T-cell (primary cell): ENCODE measurements around the gene HYDIN. TPM values are rescaled to one million over a fixed set of nuclear protein-coding genes. Genes with fewer than 3 reads are reported as not detected.

Experiments used
- ATAC-seq, 4 experiments: fragments of 200-7000 bp in 3 of 4; fragments of 150-1000 bp in 1 of 4; cut with Tn5 transposase; replicated peaks in 1 of 4; 1 replicate in 3 of 4; 2 replicates in 1 of 4; pipeline ENCODE4 v1.10.0; 2021; ENCODE audit warnings: moderate library complexity in 3 of 4, mild to moderate bottlenecking in 2 of 4, moderate number of reproducible peaks in 1 of 4
- CTCF ChIA-PET, 2 donors: fragments of 300-600 bp; sonication (Branson Sonifier 250); formaldehyde crosslinking; loops; one replicate each; lab custom pipeline; 2022; ENCODE audit warnings: antibody characterized with exemption in 2 of 2; lab: Charles Lee
- POLR2A ChIA-PET, 2 donors: fragments of 300-600 bp; sonication (Branson Sonifier 250); formaldehyde crosslinking; loops; one replicate each; lab custom pipeline; 2022; ENCODE audit warnings: antibody characterized with exemption in 2 of 2; lab: Charles Lee
- DNase-seq, 35 experiments: peaks; one replicate each; pipeline versions ENCODE4 v3.0.0 to v3.0.0-alpha.2; 2013 to 2023
- H3K27ac ChIP-seq: one replicate; pipeline ENCODE4 v1.5.1; 2013; ENCODE audit warnings: low read length
- H3K27me3 ChIP-seq, 2 experiments: replicated peaks in 1 of 2; 1 replicate in 1 of 2; 2 replicates in 1 of 2; pipeline versions ENCODE4 v1.6.1 to v1.7.0; 2013; ENCODE audit warnings: low read length in 1 of 2, mixed read lengths in 1 of 2; ENCODE audit not compliant: control insufficient read depth in 2 of 2, insufficient read depth in 2 of 2; ENCODE audit errors: extremely low read depth in 1 of 2
- H3K36me3 ChIP-seq, 2 donors: 1 replicate in 1 of 2; 2 replicates in 1 of 2; pipeline versions ENCODE4 v1.6.1 to v1.7.0; 2013; ENCODE audit warnings: low read length in 1 of 2; ENCODE audit not compliant: control insufficient read depth in 2 of 2, insufficient read depth in 1 of 2; ENCODE audit errors: extremely low read depth in 1 of 2
- H3K4me1 ChIP-seq, 2 experiments: 1 replicate in 1 of 2; 2 replicates in 1 of 2; pipeline versions ENCODE4 v1.6.1 to v1.7.0; 2013; ENCODE audit warnings: low read length in 2 of 2, mixed read lengths in 1 of 2; ENCODE audit not compliant: insufficient read depth in 2 of 2, control insufficient read depth in 1 of 2; ENCODE audit errors: extremely low read depth in 1 of 2
- H3K4me3 ChIP-seq, 2 donors: 1 replicate in 1 of 2; 2 replicates in 1 of 2; pipeline versions ENCODE4 v1.5.1 to v1.7.0; 2013; ENCODE audit warnings: mild to moderate bottlenecking in 2 of 2, low read length in 1 of 2, moderate library complexity in 1 of 2; ENCODE audit not compliant: control insufficient read depth in 1 of 2; ENCODE audit errors: extremely low read depth in 1 of 2
- H3K9me3 ChIP-seq: 2 replicates; pipeline ENCODE4 v1.7.0; 2013
- H3K27ac Mint-ChIP-seq, 2 donors: one replicate each; pipeline ENCODE4 v1.8.0; 2020 to 2021; ENCODE audit warnings: mild to moderate bottlenecking in 2 of 2, mixed read lengths in 2 of 2
- H3K27me3 Mint-ChIP-seq, 2 donors: one replicate each; pipeline ENCODE4 v1.8.0; 2021 to 2022; ENCODE audit warnings: mixed read lengths in 2 of 2
- H3K36me3 Mint-ChIP-seq: one replicate; pipeline ENCODE4 v1.8.0; 2021; ENCODE audit warnings: mixed read lengths
- H3K4me1 Mint-ChIP-seq, 3 donors: one replicate each; pipeline ENCODE4 v1.8.0; 2020 to 2022; ENCODE audit warnings: mixed read lengths in 3 of 3, mild to moderate bottlenecking in 1 of 3
- H3K4me3 Mint-ChIP-seq, 3 donors: one replicate each; pipeline ENCODE4 v1.8.0; 2020 to 2022; ENCODE audit warnings: mild to moderate bottlenecking in 3 of 3, mixed read lengths in 3 of 3, moderate library complexity in 3 of 3
- H3K9me3 Mint-ChIP-seq, 3 donors: one replicate each; pipeline ENCODE4 v1.8.0; 2020 to 2022; ENCODE audit warnings: mixed read lengths in 3 of 3
- WGBS: methylation state at CpG from one replicate; pipeline ENCODE4 v1.1.5; 2013; ENCODE audit warnings: missing lambda C conversion rate; ENCODE audit not compliant: insufficient coverage; 5-methylcytosine and 5-hydroxymethylcytosine counted together
- total RNA-seq, 35 experiments: library from RNA in 6 of 35; stranded (reverse) in 6 of 35; fragments of 120-200 nt in 1 of 35; gene quantifications; one replicate each; pipeline versions ENCODE4 v1.2.1 to v1.2.4 and lab custom pipeline; 2013 to 2026

The HYDIN gene
- total RNA-seq, 5 donors from 2014 or later (not counting 1 experiment from before 2014, with no cell fraction given): 0.41 to 1.2 (median 0.73) TPM; not detected in 2

DNA sequence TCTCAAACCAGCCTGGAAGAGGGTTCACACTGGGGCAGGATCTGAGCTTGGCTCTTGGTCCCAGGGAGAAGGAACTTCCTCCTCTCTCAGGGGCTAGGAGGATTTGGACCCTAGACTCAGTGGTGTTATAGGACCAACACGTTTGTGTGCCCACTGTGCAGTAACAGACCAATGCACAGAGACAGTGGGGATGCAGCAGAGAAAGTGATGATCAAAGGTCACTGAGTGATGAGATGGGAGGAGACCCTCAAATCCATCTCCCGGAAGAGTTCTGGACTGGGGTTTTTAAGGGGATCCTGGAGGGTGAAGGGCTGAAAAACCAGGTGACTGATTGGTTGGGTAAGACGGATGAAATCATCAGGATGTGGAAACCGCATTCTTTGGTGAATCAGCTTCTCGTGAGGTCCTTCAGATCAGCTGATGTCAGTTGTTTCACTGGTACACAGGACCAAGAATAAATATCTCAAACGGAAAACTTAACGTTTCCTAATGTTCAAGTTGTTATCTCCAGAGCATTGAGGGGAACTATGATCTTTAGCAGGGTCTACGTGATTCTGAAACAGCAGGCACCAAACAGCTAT lies 426.3 kb downstream of the HYDIN start:
- Histone ChIP-seq H3K27me3 (peaks cover 0 to 14% of the 10 kb centered on the region in 2 experiments), H3K27ac (no peak overlapping the region), H3K4me1 (peaks cover 10% of the 10 kb centered on the region in 2 experiments), H3K9me3 (no peaks in the 10 kb centered on the region), H3K4me3 (no peak overlapping the region), H3K36me3 (no peaks in the 10 kb centered on the region)
- Mint-ChIP-seq H3K9me3 (peaks cover 0 to 6% (median 0%) of the 10 kb centered on the region in 3 donors), H3K27ac (no peak overlapping the region), H3K4me1 (peaks cover 17 to 21% (median 20%) of the 10 kb centered on the region in 3 donors), H3K27me3 (peaks cover 8 to 19% of the 10 kb centered on the region in 2 donors), H3K36me3 (peaks cover 4% of the 10 kb centered on the region), H3K4me3 (no peak overlapping the region)
- 74% methylated on average over 4 of the region's 8 CpGs for WGBS
- ATAC-seq (no peak), DNase-seq (no peak)
- CTCF ChIA-PET: no interaction called here
- POLR2A ChIA-PET: no interaction called here

- H3K27ac ChIP-seq: no peak overlapping the region
- peaks cover 4% of the 10 kb centered on the region for H3K36me3 Mint-ChIP-seq
- H3K27me3 ChIP-seq: peaks cover 0 to 11% of the 10 kb centered on the region in 2 experiments
- ATAC-seq (no peak), DNase-seq (no peak)
- CTCF ChIA-PET: no interaction called here
- H3K36me3 ChIP-seq: peaks cover 0 to 7% of the 10 kb centered on the region in 2 donors
- peaks cover 0 to 6% (median 0%) of the 10 kb centered on the region in 3 donors for H3K9me3 Mint-ChIP-seq
- H3K4me3 Mint-ChIP-seq: no peak overlapping the region
- H3K4me1 ChIP-seq: peaks cover 10% of the 10 kb centered on the region in 2 experiments
- no peaks in the 10 kb centered on the region for H3K9me3 ChIP-seq
- peaks cover 22 to 28% (median 28%) of the 10 kb centered on the region in 3 donors for H3K4me1 Mint-ChIP-seq
- H3K4me3 ChIP-seq: no peak overlapping the region
- H3K27me3 Mint-ChIP-seq: peaks cover 4 to 14% of the 10 kb centered on the region in 2 donors
- no peak overlapping the region for H3K27ac Mint-ChIP-seq
- POLR2A ChIA-PET: no interaction called here
Observed at GRCh38 chr16:70803319-70803718, 427.2 kb downstream of the HYDIN start.

DNA sequence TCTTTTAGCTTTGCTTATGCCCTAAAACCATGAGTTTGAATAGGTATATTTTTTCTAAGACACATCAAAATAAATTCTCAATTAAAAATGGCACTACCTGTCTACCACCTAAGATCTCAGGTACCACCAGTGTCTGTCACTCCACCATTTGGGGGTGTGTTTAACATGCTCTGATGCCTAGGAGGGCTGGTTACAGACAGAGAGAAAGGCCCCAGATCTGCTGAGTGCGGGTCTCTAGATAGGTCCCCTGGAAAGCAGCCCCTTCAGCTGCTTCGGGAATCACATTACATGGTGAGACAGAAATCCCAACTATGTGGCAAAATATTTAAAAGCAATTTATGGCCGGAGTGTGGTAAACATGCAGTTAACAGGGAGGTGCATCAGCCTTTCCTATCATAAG lies 428.9 kb downstream of the HYDIN start:
- peaks cover 0 to 6% (median 0%) of the 10 kb centered on the region in 3 donors for H3K9me3 Mint-ChIP-seq
- H3K4me1 Mint-ChIP-seq: peaks cover 30 to 40% (median 34%) of the 10 kb centered on the region in 3 donors
- 100% methylated on average over 1 of the region's 3 CpGs for WGBS
- peaks cover 10% of the 10 kb centered on the region for H3K36me3 Mint-ChIP-seq
- peaks cover 0 to 5% of the 10 kb centered on the region in 2 donors for H3K27me3 Mint-ChIP-seq
- peak overlapping the region; percentile 26 for H3K27ac ChIP-seq
- peaks cover 0 to 3% of the 10 kb centered on the region in 2 experiments for H3K27me3 ChIP-seq
- peak overlapping the region; percentile 86 to 91 for H3K27ac Mint-ChIP-seq
- peaks cover 0 to 13% of the 10 kb centered on the region in 2 donors for H3K36me3 ChIP-seq
- H3K4me3 ChIP-seq: peak overlapping the region; percentile 80 to 90
- POLR2A ChIA-PET: no interaction called here
- CTCF ChIA-PET: interaction anchor here (0.5 to 1.7 kb wide), 2 partner anchors 316 to 510 kb away, joined by 3 to 6 read pairs; no protein-coding TSS in a partner anchor
- DNase-seq (peak in 1 of 35 experiments; percentile 8), ATAC-seq (no peak)
- peak overlapping the region; percentile 90 to 96 (median 92) for H3K4me3 Mint-ChIP-seq
- no peaks in the 10 kb centered on the region for H3K9me3 ChIP-seq
- H3K4me1 ChIP-seq: peaks cover 10% of the 10 kb centered on the region in 2 experiments

- ATAC-seq (peak; percentile 96 to 98 (median 97)), DNase-seq (peak; percentile 91 to 99 (median 97))
- Mint-ChIP-seq H3K9me3 (peaks cover 0 to 6% (median 0%) of the 10 kb centered on the region in 3 donors), H3K27me3 (no peaks in the 10 kb centered on the region), H3K4me1 (peaks cover 32 to 40% (median 34%) of the 10 kb centered on the region in 3 donors), H3K36me3 (peaks cover 10% of the 10 kb centered on the region), H3K4me3 (peak within 1 kb of the TSS; percentile 90 to 96 (median 92)), H3K27ac (peak within 1 kb of the TSS; percentile 86 to 91)
- WGBS: under 1% methylated on average over 45 of the region's 64 CpGs
- ChIA-PET CTCF (interaction anchor here (0.6 to 1.7 kb wide), 2 partner anchors 53 to 511 kb away, joined by 3 to 6 read pairs; no protein-coding TSS in a partner anchor), POLR2A (no interaction called here)
- peaks cover 0 to 13% of the 10 kb centered on the region in 2 donors for H3K36me3 ChIP-seq
- H3K27me3 ChIP-seq: no peaks in the 10 kb centered on the region
- peak within 1 kb of the TSS; percentile 80 to 90 for H3K4me3 ChIP-seq
- H3K27ac ChIP-seq: peak within 1 kb of the TSS; percentile 26
- no peaks in the 10 kb centered on the region for H3K9me3 ChIP-seq
- H3K4me1 ChIP-seq: peaks cover 10% of the 10 kb centered on the region in 2 experiments
Observed at GRCh38 chr16:70800781-70801480, 429.6 kb downstream of the HYDIN start, which contains the start of gene VAC14. TSS of gene VAC14 (minus strand) at chr16:70801158. CDS start at chr16:70800900, 258 bp downstream.

GRCh38 chr16:70800311-70800710 lies 430.2 kb downstream of the HYDIN start:
- no peaks in the 10 kb centered on the region for H3K27me3 Mint-ChIP-seq
- H3K27ac Mint-ChIP-seq: peak overlapping the region; percentile 63 to 79
- peaks cover 0 to 6% (median 0%) of the 10 kb centered on the region in 3 donors for H3K9me3 Mint-ChIP-seq
- Histone ChIP-seq H3K4me1 (peaks cover 10% of the 10 kb centered on the region in 2 experiments), H3K4me3 (peak overlapping the region; percentile 80 to 90), H3K27ac (peak overlapping the region; percentile 20), H3K36me3 (peaks cover 0 to 13% of the 10 kb centered on the region in 2 donors), H3K27me3 (no peaks in the 10 kb centered on the region), H3K9me3 (no peaks in the 10 kb centered on the region)
- POLR2A ChIA-PET: interaction anchor here in 1 of 2 donors (0.5 to 0.6 kb wide), 2 partner anchors 20 to 454 kb away, joined by 3 to 4 read pairs; partner anchors contain the start of gene DDX19A
- CTCF ChIA-PET: interaction anchor here in 1 of 2 donors (0.6 kb wide), 1 partner anchor 52 kb away, joined by 3 read pairs; no protein-coding TSS in a partner anchor
- ATAC-seq (no peak), DNase-seq (no peak)
- 15% methylated on average over 6 of the region's 7 CpGs for WGBS
- peak overlapping the region; percentile 90 to 96 (median 92) for H3K4me3 Mint-ChIP-seq
- H3K4me1 Mint-ChIP-seq: peaks cover 34 to 46% (median 36%) of the 10 kb centered on the region in 3 donors
- peaks cover 10% of the 10 kb centered on the region for H3K36me3 Mint-ChIP-seq

GRCh38 chr16:70796301-70796700 lies 434.2 kb downstream of the HYDIN start:
- CTCF ChIA-PET: interaction anchor here in 1 of 2 donors (0.6 kb wide), 1 partner anchor 949 kb away, joined by 3 read pairs; no protein-coding TSS in a partner anchor
- H3K4me1 Mint-ChIP-seq: peaks cover 44 to 52% (median 45%) of the 10 kb centered on the region in 3 donors
- no CpG with 5 or more reads among the region's 3 CpGs for WGBS

More at GRCh38 chr16:70796301-70796700, 434.2 kb downstream of the HYDIN start:
- Histone ChIP-seq H3K36me3 (peaks cover 4 to 15% of the 10 kb centered on the region in 2 donors), H3K9me3 (no peaks in the 10 kb centered on the region), H3K4me1 (peaks cover 10% of the 10 kb centered on the region in 2 experiments), H3K4me3 (no peak overlapping the region), H3K27ac (no peak overlapping the region), H3K27me3 (no peaks in the 10 kb centered on the region)
- Mint-ChIP-seq H3K27me3 (no peaks in the 10 kb centered on the region), H3K27ac (no peak overlapping the region), H3K9me3 (no peaks in the 10 kb centered on the region), H3K4me3 (no peak overlapping the region), H3K36me3 (peaks cover 6% of the 10 kb centered on the region)
- ATAC-seq (no peak), DNase-seq (no peak)
- POLR2A ChIA-PET: no interaction called here
